Measurements from ENCODE around the gene GLDN.

The GLDN gene

GRCh38 chr15:51323749-51324148 lies 17.7 kb upstream of the GLDN start:
- no peak for DNase-seq

- DNase-seq: no peak
Observed at GRCh38 chr15:51325167-51325566, 16.3 kb upstream of the GLDN start.

GRCh38 chr15:51327081-51327480 lies 14.4 kb upstream of the GLDN start:
- DNase-seq: no peak

- DNase-seq: no peak
Observed at GRCh38 chr15:51328926-51329325, 12.5 kb upstream of the GLDN start.

- no peak for DNase-seq
Observed at GRCh38 chr15:51331141-51331540, 10.3 kb upstream of the GLDN start.

GRCh38 chr15:51332206-51333147 lies 9.0 kb upstream of the GLDN start:
- DNase-seq: no peak

- DNase-seq: no peak
Observed at GRCh38 chr15:51333571-51333970, 7.9 kb upstream of the GLDN start.

GRCh38 chr15:51334011-51334451 lies 7.4 kb upstream of the GLDN start:
- DNase-seq: no peak

GRCh38 chr15:51335087-51335486 lies 6.4 kb upstream of the GLDN start:
- no peak for DNase-seq

- no peak for DNase-seq
Observed at GRCh38 chr15:51335538-51336410, 5.7 kb upstream of the GLDN start.

- no peak for DNase-seq
Observed at GRCh38 chr15:51338496-51338895, 3.0 kb upstream of the GLDN start, which contains the start of gene CYP19A1. Gene CYP19A1, minus strand, starts transcription at chr15:51338596. Its CDS starts 95,684 bp downstream, at chr15:51242912.

- DNase-seq: no peak
Observed at GRCh38 chr15:51342227-51342999, 958 bp downstream of the GLDN start.

GRCh38 chr15:51343466-51343865 lies 2.0 kb downstream of the GLDN start:
- no peak for DNase-seq

- no peak for DNase-seq
Observed at GRCh38 chr15:51346136-51346535, 4.7 kb downstream of the GLDN start.

GRCh38 chr15:51348688-51349087 lies 7.2 kb downstream of the GLDN start:
- no peak for DNase-seq

- no peak for DNase-seq
Observed at GRCh38 chr15:51349156-51349844, 7.8 kb downstream of the GLDN start.

- DNase-seq: no peak
Observed at GRCh38 chr15:51350723-51351122, 9.3 kb downstream of the GLDN start.

- no peak for DNase-seq
Observed at GRCh38 chr15:51353976-51354375, 12.5 kb downstream of the GLDN start.

GRCh38 chr15:51355096-51355495 lies 13.6 kb downstream of the GLDN start:
- no peak for DNase-seq

GRCh38 chr15:51356147-51356546 lies 14.7 kb downstream of the GLDN start:
- no peak for DNase-seq

GRCh38 chr15:51356983-51357382 lies 15.5 kb downstream of the GLDN start:
- no peak for DNase-seq

GRCh38 chr15:51359981-51360380 lies 18.5 kb downstream of the GLDN start:
- no peak for DNase-seq
